Gastroesophageal sphincter (tissue), 4 donors: ENCODE data around the gene SDR42E1. TPM values are rescaled to one million over a fixed set of nuclear protein-coding genes. Genes with fewer than 3 reads are reported as not detected.
"Not testable (repeated sequence)": the region's sequence is repeated elsewhere in the genome, so short reads cannot be mapped to it uniquely, and the experiment has no call there.

Experiments
- ATAC-seq: fragments of 150-250 bp; one replicate; pipeline ENCODE4 v1.9.1; 2016; ENCODE audit warnings: mild to moderate bottlenecking, moderate library complexity
- H3K27ac ChIP-seq, 4 donors: fragments of 200-600 bp; sonication (generic) in 3 of 4; 1 replicate in 3 of 4; 2 replicates in 1 of 4; pipeline ENCODE4 v1.5.1; 2016 to 2019
- H3K27me3 ChIP-seq: fragments of 200-600 bp; sonication (generic); one replicate; pipeline ENCODE4 v1.5.1; 2019
- H3K36me3 ChIP-seq, 2 donors: fragments of 200-600 bp; sonication (generic); one replicate each; pipeline ENCODE4 v1.5.1; 2019; ENCODE audit warnings: control low read depth in 1 of 2
- H3K4me1 ChIP-seq, 3 donors: fragments of 200-600 bp; sonication (generic); 1 replicate in 2 of 3; 2 replicates in 1 of 3; pipeline ENCODE4 v1.5.1; 2016 to 2019; ENCODE audit warnings: control low read depth in 2 of 3
- H3K4me3 ChIP-seq, 2 donors: fragments of 200-600 bp; sonication (generic); one replicate each; pipeline ENCODE4 v1.5.1; 2019; ENCODE audit warnings: mild to moderate bottlenecking in 1 of 2, moderate library complexity in 1 of 2
- H3K9me3 ChIP-seq, 3 donors: fragments of 200-600 bp; sonication (generic); one replicate each; pipeline ENCODE4 v1.5.1; 2017 to 2019; ENCODE audit warnings: control low read depth in 2 of 3
- EP300 ChIP-seq: sonication (generic); formaldehyde crosslinking; IDR thresholded peaks from one replicate; pipeline ENCODE4 v1.6.1; 2017; ENCODE audit warnings: antibody characterized with exemption, mild to moderate bottlenecking
- POLR2A ChIP-seq, 2 donors: fragments of 450-650 bp; IDR thresholded peaks; one replicate each; pipeline ENCODE4 v1.6.1; 2017; ENCODE audit warnings: antibody characterized with exemption in 2 of 2, mild to moderate bottlenecking in 2 of 2, moderate library complexity in 1 of 2
- POLR2AphosphoS5 ChIP-seq: sonication (generic); formaldehyde crosslinking; IDR thresholded peaks from one replicate; pipeline ENCODE4 v1.6.1; 2017; ENCODE audit warnings: antibody characterized with exemption
- WGBS, 2 donors: methylation state at CpG; one replicate each; pipeline ENCODE4 v1.1.5; 2018; ENCODE audit warnings: low coverage in 1 of 2; 5-methylcytosine and 5-hydroxymethylcytosine counted together
- total RNA-seq, 4 donors: library from RNA; depleted of rRNA; stranded (reverse); fragments of >200 nt; gene quantifications; one replicate each; pipeline ENCODE4 v1.1.0, GENCODE V29; 2016
- TF ChIP-seq, protein P1 (sequence below), 4 experiments: fragments of 200-600 bp in 2 of 4; fragments of 450-650 bp in 2 of 4; sonication (generic) in 1 of 4; IDR thresholded peaks; one replicate each; pipeline ENCODE4 v1.5.1; 2017 to 2019; ENCODE audit warnings: antibody characterized with exemption in 4 of 4, mild to moderate bottlenecking in 2 of 4, moderate library complexity in 2 of 4

The SDR42E1 gene
- total RNA-seq, 4 donors from 2014 or later = 0.62 to 2.1 (median 1.7) TPM

- H3K27ac ChIP-seq = no peak overlapping the region
- no peak overlapping the region for H3K4me3 ChIP-seq
- ATAC-seq = no peak
- TF ChIP-seq, protein P1, sequence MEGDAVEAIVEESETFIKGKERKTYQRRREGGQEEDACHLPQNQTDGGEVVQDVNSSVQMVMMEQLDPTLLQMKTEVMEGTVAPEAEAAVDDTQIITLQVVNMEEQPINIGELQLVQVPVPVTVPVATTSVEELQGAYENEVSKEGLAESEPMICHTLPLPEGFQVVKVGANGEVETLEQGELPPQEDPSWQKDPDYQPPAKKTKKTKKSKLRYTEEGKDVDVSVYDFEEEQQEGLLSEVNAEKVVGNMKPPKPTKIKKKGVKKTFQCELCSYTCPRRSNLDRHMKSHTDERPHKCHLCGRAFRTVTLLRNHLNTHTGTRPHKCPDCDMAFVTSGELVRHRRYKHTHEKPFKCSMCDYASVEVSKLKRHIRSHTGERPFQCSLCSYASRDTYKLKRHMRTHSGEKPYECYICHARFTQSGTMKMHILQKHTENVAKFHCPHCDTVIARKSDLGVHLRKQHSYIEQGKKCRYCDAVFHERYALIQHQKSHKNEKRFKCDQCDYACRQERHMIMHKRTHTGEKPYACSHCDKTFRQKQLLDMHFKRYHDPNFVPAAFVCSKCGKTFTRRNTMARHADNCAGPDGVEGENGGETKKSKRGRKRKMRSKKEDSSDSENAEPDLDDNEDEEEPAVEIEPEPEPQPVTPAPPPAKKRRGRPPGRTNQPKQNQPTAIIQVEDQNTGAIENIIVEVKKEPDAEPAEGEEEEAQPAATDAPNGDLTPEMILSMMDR (IDR thresholded peaks at IDR 0.05) = no peak
- TF ChIP-seq EP300 (no peak), POLR2AphosphoS5 (no peak), POLR2A (IDR thresholded peaks at IDR 0.05) (no peak)
- no peaks in the 10 kb centered on the region for H3K27me3 ChIP-seq
- no peaks in the 10 kb centered on the region for H3K36me3 ChIP-seq
- H3K9me3 ChIP-seq = peaks cover 0 to 12% (median 0%) of the 10 kb centered on the region in 3 donors
- WGBS, 2 donors = 75 to 92% methylated on average over 6 of the region's 6 CpGs
- H3K4me1 ChIP-seq = no peaks in the 10 kb centered on the region
These were observed 6.8 kb upstream of the SDR42E1 start for GRCh38 chr16:82017911-82018568.

DNA sequence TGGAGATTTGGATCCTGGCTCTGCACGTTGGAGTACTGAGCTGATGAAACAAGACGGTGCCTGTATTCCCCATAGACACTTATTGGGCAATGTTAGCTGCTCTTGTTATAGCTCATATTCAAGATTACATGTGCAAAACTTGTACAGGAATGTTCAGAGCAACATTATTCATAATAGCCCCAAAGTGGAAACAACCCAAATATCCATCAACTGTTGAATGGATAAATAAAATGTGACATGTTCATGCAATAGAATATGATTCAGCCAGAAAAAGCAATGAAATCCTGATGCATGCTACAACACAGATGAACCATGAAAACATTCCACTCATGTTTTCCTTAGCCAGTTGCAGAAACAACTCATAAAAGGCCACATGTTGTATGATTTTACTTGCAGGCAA is 5.7 kb upstream of the SDR42E1 start:
- Histone ChIP-seq H3K36me3 (no peaks in the 10 kb centered on the region), H3K4me3 (no peak overlapping the region), H3K9me3 (peaks cover 0 to 12% (median 0%) of the 10 kb centered on the region in 3 donors), H3K4me1 (no peaks in the 10 kb centered on the region), H3K27ac (no peak overlapping the region), H3K27me3 (peaks cover 3% of the 10 kb centered on the region)
- ATAC-seq = no peak
- 56 to 80% methylated on average over 2 of the region's 2 CpGs for WGBS, 2 donors
- TF ChIP-seq, protein P1 (IDR thresholded peaks at IDR 0.05) = no peak
- TF ChIP-seq POLR2A (IDR thresholded peaks at IDR 0.05) (no peak), POLR2AphosphoS5 (no peak), EP300 (no peak)

DNA sequence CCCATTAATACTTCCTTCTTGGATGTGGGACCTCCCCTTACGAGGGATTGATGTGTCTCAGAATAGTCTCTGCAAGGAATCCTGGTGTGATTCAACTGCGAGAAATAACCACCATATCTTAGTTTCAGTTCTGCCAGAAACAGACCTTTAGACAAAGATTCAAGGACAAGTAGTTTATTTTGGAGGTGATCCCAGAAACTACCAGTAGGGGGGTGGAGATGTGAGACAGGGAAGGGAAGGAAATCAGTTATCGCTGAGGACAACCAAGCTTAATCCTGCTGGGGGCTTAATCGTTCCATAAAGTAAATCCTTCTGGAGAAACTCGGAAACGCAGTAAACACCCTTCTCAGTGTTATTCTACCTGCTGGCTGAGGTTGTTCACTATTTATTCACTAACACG is 5.0 kb upstream of the SDR42E1 start:
- TF ChIP-seq EP300 (no peak), POLR2A (IDR thresholded peaks at IDR 0.05) (no peak), POLR2AphosphoS5 (no peak)
- TF ChIP-seq, protein P1 (IDR thresholded peaks at IDR 0.05) = no peak
- H3K27ac ChIP-seq = no peak overlapping the region
- H3K36me3 ChIP-seq = no peaks in the 10 kb centered on the region
- ATAC-seq = no peak
- no peaks in the 10 kb centered on the region for H3K4me1 ChIP-seq
- 28 to 30% methylated on average over 7 of the region's 7 CpGs for WGBS, 2 donors
- peaks cover 0 to 12% (median 0%) of the 10 kb centered on the region in 3 donors for H3K9me3 ChIP-seq
- peaks cover 10% of the 10 kb centered on the region for H3K27me3 ChIP-seq
- H3K4me3 ChIP-seq = no peak overlapping the region

DNA sequence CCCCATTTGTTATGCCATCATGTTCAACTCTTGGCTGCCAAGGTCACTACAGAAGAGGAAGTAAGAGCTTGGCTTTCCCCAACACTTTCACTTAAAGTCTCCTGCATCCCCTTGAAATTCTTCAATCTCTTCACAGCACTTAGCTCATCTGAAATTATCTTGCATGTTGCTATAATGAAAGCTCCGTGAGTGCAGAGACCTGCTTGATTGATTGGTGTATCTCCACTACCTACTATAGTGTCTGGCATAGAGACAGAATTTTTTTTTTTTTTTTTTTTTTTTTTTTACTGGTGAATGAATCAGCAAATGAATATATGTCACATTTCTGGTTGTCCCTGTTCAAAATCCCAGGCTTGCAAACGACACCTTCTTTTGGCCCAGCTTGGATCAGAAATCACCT is 1.9 kb upstream of the SDR42E1 start:
- H3K36me3 ChIP-seq = no peaks in the 10 kb centered on the region
- H3K4me3 ChIP-seq = no peak overlapping the region
- no peak for ATAC-seq
- no peak for TF ChIP-seq EP300
- TF ChIP-seq POLR2A (IDR thresholded peaks at IDR 0.05) = no peak
- H3K4me1 ChIP-seq = no peaks in the 10 kb centered on the region
- H3K9me3 ChIP-seq = peaks cover 0 to 20% (median 0%) of the 10 kb centered on the region in 3 donors
- peaks cover 26% of the 10 kb centered on the region for H3K27me3 ChIP-seq
- 64 to 83% methylated on average over 2 of the region's 2 CpGs for WGBS, 2 donors
- H3K27ac ChIP-seq = no peak overlapping the region

- Histone ChIP-seq H3K4me1 (no peaks in the 10 kb centered on the region), H3K36me3 (no peaks in the 10 kb centered on the region), H3K4me3 (peak overlapping the region in 1 of 2 donors; percentile 55), H3K27me3 (peaks cover 26% of the 10 kb centered on the region), H3K9me3 (peaks cover 0 to 18% (median 0%) of the 10 kb centered on the region in 3 donors), H3K27ac (no peak overlapping the region)
- WGBS, 2 donors = 71 to 82% methylated on average over 8 of the region's 8 CpGs
- ATAC-seq = no peak
- no peak for TF ChIP-seq POLR2A (IDR thresholded peaks at IDR 0.05)
- no peak for TF ChIP-seq EP300
- TF ChIP-seq, protein P1 (IDR thresholded peaks at IDR 0.05) = no peak
- no peak for TF ChIP-seq POLR2AphosphoS5
These were observed 621 bp downstream of the SDR42E1 start for GRCh38 chr16:82010649-82011048.

DNA sequence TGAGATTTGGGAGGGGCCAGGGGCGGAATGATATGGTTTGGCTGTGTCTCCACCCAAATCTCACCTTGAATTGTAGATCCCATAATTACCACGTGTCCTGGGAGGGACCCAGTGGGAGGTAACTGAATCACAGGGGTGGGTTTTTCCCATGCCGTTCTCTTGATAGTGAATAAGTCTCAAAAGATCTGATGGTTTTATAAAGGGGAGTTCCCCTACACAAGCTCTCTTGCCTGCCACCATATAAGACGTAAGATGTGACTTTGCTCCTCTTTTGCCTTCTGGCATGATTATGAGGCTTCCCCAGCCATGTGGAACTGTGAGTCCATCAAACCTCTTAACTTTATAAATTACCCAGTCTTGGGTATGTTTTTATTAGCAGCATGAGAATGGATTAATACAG is 1.5 kb downstream of the SDR42E1 start:
- peaks cover 26% of the 10 kb centered on the region for H3K27me3 ChIP-seq
- not testable (repeated sequence) for ATAC-seq, H3K4me1 ChIP-seq, H3K27ac ChIP-seq, H3K36me3 ChIP-seq, H3K9me3 ChIP-seq, H3K4me3 ChIP-seq
- 92 to 94% methylated on average over 2 to 4 of the region's 4 CpGs for WGBS, 2 donors
